Jurkat, Clone E6-1 (cell line): ENCODE measurements around the gene NCKAP5.
A peak's percentile ranks its signal among the peaks of the same experiment; 100 is the strongest.

Experiments
- DNase-seq: peaks from one replicate; pipeline ENCODE4 v3.0.0-alpha.2; 2011; ENCODE audit warnings: low read depth, low spot score
- H3K4me3 ChIP-seq: 2 replicates; pipeline ENCODE4 v1.5.1; 2011; ENCODE audit warnings: mild to moderate bottlenecking, low read length, control low read depth, moderate library complexity

The NCKAP5 gene

GRCh38 chr2:132911726-132912724, 656.2 kb downstream of the NCKAP5 start:
- no peak for DNase-seq
- H3K4me3 ChIP-seq = no peak overlapping the region

DNA sequence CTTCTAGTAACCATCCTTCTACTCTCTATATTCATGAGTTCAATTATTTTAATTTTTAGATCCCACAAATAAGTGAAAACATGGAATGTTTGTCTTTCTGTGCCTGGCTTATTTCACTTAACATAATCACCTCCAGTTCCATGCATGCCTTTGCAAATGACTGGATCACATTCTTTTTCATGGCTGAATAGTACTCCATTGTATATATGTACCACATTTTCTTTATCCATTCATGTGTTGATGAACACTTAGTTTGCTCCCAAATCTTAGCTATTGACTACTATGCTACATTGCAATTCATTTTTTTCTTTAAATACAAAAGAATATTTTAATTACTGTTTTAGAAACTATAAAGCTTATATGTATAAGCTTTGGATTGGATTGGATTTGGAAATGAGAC, 657.8 kb downstream of the NCKAP5 start:
- no peak for DNase-seq

DNA sequence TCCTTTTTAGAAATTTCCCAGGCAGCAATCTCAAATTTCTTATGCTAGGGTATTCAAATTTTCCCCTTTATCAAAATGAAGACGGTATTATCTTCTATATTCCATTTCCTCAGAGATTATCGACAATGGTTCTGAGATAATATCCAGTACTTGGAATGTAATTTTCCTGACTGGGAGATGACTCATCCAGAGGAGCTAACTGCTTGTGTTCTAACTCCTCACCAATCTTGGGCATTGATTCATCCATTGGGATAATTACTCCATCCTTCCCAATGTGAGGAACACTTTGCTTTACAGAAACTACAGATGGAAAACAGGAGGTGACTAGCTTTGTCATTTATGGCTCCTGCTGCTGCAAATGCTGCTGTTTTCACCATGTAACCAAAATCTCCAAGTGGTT, 658.8 kb downstream of the NCKAP5 start:
- DNase-seq = no peak
- H3K4me3 ChIP-seq = no peak overlapping the region

More for the DNA sequence above, 657.8 kb downstream of the NCKAP5 start:
- H3K4me3 ChIP-seq = no peak overlapping the region

GRCh38 chr2:132904142-132904842, 664.0 kb downstream of the NCKAP5 start:
- H3K4me3 ChIP-seq = no peak overlapping the region
- no peak for DNase-seq

DNA sequence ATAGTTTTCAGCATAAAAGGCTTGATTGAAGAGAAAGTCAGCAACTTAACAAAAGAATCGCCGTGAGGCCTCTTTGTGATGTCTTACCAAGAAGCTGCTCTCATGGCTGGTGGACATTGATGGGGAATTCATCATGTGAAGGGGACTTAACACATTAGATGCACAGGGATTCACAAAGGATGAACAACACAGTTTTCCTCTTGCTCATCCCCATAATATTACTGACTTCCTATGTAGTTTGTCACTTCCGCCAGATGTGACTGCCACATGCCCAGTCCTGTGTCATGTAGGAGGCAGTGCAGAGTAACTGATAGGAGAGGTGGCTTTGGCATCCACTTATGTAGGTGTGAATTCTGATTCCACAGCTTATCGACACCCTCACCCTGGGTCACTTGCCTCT, 665.6 kb downstream of the NCKAP5 start:
- DNase-seq = no peak
- no peak overlapping the region for H3K4me3 ChIP-seq

GRCh38 chr2:132901661-132902060, 666.6 kb downstream of the NCKAP5 start:
- H3K4me3 ChIP-seq = no peak overlapping the region
- no peak for DNase-seq

DNA sequence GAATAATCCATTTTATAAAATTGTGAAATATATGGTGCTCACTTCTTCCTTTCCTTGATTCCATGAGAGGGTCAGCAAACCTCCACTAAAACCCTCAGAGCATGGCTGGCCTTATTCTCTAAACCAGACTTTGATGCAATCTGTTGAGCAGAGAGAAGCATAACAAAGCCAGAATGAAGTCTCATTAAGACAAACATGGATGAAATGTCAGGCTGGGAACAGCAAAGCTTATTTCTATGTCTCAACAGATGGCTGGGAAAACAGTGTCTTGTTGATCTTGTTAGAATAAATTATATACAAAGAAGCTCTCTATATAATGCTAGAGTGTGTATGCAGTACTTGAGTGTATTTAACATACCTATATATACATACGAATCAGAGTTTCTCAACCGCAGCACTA, 671.2 kb downstream of the NCKAP5 start:
- DNase-seq = no peak
- H3K4me3 ChIP-seq = no peak overlapping the region

DNA sequence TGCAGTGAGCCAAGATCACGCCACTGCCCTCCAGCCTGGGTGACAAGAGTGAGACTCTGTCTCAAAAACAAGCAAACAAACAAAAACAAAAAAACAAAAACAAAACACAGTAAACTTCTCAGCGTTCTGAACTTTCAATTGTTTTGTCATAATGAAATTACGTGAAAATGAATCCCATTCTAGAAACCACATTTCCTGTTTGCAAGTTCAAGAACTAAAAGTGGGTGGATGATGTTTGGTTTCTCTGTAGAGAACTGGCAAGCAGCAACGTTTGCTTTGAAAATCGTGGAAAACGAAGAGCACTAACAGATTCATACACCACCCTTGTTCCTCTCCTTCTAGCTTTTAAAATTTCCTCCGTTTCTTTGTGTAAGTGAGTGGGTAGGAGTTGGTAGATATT, 672.2 kb downstream of the NCKAP5 start:
- peak; percentile 26 for DNase-seq
- H3K4me3 ChIP-seq = no peak overlapping the region

DNA sequence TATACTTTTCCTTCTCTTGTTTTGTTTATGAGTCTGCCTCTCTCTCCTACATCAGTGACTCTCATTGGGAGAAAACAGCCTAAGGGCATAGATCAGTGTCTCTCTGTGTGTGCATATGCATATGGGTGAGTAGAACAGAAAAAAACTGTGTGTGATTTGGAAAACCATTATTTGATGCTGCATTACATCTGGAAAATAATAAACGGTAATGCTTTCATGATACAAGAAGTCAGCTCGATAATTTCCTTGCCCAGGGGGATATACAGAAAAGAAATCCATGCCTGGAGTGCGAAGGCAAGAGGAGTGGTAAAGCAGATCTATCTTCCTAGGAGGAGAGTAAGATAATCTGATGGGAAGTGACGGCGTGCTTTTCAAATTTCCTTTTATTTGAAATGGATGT, 676.8 kb downstream of the NCKAP5 start:
- DNase-seq = no peak
- H3K4me3 ChIP-seq = no peak overlapping the region

- no peak for DNase-seq
- H3K4me3 ChIP-seq = no peak overlapping the region
These were observed 681.7 kb downstream of the NCKAP5 start for GRCh38 chr2:132886574-132886973.

- DNase-seq = no peak
These were observed 683.6 kb downstream of the NCKAP5 start for GRCh38 chr2:132884705-132885104.

DNA sequence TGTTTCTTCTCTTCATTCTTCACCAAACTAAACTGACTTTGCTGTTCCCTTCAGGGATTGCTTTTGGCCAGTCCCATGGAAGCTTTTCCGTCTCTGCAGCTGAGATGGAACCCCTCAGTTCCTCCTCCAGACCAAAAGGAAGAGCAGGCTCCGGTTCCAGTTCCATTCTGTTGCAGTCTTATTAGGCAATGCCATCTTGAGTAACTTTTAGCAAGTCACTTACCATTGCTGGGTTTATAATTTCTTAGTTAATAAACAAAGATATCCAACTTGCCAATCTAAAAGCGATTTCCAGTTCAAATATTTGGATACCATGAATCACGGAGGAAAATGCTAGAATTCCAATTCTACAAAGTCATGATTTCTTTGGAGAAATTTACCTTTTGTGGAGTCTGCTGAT, 684.0 kb downstream of the NCKAP5 start:
- DNase-seq = no peak
- H3K4me3 ChIP-seq = no peak overlapping the region

More at GRCh38 chr2:132884705-132885104, 683.6 kb downstream of the NCKAP5 start:
- H3K4me3 ChIP-seq = no peak overlapping the region

DNA sequence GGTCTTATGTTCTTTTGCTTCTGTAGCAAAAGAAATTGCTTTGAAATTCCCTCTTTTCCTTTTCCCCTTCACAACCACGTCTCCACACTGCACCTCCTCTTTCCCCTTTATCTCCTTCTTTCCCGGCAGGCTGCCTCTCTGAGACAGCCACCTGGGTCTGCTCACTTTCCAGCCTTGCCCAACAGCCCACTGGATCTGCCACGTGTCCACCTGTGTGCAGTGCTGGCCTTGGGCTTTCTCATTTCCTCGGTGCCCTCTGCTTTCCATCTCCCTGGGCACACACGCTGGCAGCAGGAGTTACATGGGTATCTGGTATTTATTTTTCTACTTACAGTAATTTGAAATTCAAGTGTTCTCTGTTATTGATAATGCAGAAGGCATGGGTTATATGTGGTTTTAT, 684.8 kb downstream of the NCKAP5 start:
- DNase-seq = no peak
- H3K4me3 ChIP-seq = no peak overlapping the region

- no peak overlapping the region for H3K4me3 ChIP-seq
- no peak for DNase-seq
These were observed 686.7 kb downstream of the NCKAP5 start for GRCh38 chr2:132881546-132881945.

DNA sequence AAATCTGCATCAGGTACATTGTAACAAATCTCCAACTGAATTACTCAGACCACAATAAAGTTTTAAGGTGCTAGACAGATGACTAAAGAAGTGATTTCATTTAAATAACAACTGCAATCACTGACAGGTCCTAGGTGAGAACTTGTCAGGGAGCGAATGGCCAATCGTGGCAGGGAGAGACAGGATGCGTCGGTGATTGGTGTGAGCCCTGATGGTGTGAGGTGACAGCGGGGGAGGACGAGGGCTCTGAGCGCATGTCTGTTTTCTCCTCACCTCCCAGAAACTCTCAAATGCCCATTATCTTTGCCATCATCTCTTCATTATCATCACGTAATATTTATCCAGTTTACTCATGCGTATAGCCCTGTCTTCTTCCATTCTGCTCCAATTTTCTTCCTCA, 690.3 kb downstream of the NCKAP5 start:
- H3K4me3 ChIP-seq = no peak overlapping the region
- DNase-seq = no peak

- H3K4me3 ChIP-seq = no peak overlapping the region
- DNase-seq = no peak
These were observed 691.4 kb downstream of the NCKAP5 start for GRCh38 chr2:132876745-132877391.

GRCh38 chr2:132875193-132875592, 693.1 kb downstream of the NCKAP5 start:
- DNase-seq = no peak
- H3K4me3 ChIP-seq = no peak overlapping the region

DNA sequence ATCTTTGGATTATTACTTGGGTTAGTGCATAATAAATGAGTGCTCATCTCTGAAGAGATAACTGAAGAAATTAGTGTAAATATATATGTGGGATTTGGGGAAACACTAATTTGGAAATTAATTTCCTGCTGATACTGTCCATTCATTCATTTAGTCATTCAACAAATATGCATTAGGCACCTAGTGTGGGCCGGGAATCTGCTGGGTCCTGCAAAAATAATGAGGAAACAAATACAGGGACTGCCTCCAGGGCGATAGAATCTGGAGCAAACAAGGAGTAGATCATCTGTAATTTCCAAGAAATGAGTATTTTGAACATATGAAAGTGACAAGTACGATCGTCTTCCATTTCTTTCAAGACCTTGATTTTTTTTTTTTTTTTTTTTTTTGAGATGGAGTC, 694.5 kb downstream of the NCKAP5 start:
- no peak overlapping the region for H3K4me3 ChIP-seq
- no peak for DNase-seq

DNA sequence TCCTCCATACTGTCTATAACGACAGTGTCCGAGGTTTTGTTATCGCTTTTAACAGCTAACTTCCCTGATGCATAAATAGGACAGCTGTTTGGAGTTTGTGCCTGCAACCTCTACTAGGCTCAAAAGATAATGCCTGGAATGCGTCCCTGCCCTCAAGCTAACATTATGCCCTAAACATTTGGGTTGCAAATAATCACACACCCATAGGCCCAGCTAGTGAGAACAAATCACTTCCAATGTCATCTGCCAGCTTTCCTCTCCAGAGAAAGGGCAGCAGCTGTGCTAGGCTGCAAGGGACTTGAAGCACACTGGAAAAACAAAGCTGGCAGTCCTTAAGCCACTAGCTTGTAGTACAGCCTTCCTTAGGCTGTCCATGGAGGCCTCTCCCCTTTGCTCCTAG, 696.4 kb downstream of the NCKAP5 start:
- no peak overlapping the region for H3K4me3 ChIP-seq
- no peak for DNase-seq

GRCh38 chr2:132863961-132864360, 704.3 kb downstream of the NCKAP5 start:
- H3K4me3 ChIP-seq = no peak overlapping the region
- DNase-seq = no peak
